ENCODE data around the gene EXOC3L4. TPM values are rescaled to one million over a fixed set of nuclear protein-coding genes. Genes with fewer than 3 reads are reported as not detected.

EXOC3L4 gene
- total and polyA plus RNA-seq, 2 of the 8 experiments (the other 6 are each of a cell fraction or from before 2014, with no cell fraction given): 0.45 to 0.57 TPM

DNA sequence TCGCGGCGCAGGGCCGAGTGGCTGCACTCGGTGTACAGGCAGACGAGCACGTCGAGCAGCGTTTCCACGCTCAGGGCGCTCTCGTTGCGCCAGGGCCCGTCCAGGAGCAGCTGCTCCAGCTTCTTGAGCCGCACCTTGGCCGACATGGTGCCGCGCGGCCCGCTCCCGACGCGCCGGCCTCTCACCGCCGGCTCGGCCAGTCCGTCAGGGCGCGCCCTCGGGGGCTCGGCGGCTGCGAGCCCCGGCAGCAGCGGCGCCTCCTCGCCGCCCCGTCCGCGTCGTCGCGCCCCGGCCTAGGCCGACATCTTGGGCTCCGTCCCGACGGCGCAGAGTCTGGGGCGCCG lies 37.5 kb upstream of the EXOC3L4 start (continued):
- no peak for TF ChIP-seq GTF2F1 (IDR thresholded peaks at IDR 0.05; ENCODE audit: borderline replicate concordance, low read depth, low read length)
- peak; percentile 89; the same call in 1 of the 2 replicates for TF ChIP-seq RBBP5 (IDR thresholded peaks at IDR 0.05; ENCODE audit: borderline replicate concordance, low read depth, low read length)
- peak; percentile 81 for TF ChIP-seq KDM4A (IDR thresholded peaks at IDR 0.05; ENCODE audit: low read depth, low read length, severe bottlenecking)
- TF ChIP-seq YY1 (IDR thresholded peaks at IDR 0.05; ENCODE audit: low read depth, low read length): peak; percentile 49; the same call in 1 of the 2 replicates

All from H1 (cell line).